GM21737 (cell line): Measurements from ENCODE around the gene AKT2.

Experiments
- ATAC-seq: cut with Tn5 transposase; IDR thresholded peaks from one replicate; pipeline ENCODE4 v1.9.1; 2021; ENCODE audit warnings: mild to moderate bottlenecking, moderate library complexity; ENCODE audit not compliant: unreplicated experiment

Gene AKT2

GRCh38 chr19:40274585-40275544 is 10.3 kb downstream of the AKT2 start:
- no peak for ATAC-seq

GRCh38 chr19:40273469-40274360 is 11.4 kb downstream of the AKT2 start:
- no peak for ATAC-seq

- no peak for ATAC-seq
Observed at GRCh38 chr19:40272261-40272660, 12.9 kb downstream of the AKT2 start.

GRCh38 chr19:40271706-40272105 is 13.4 kb downstream of the AKT2 start:
- no peak for ATAC-seq

GRCh38 chr19:40270362-40271089 is 14.6 kb downstream of the AKT2 start:
- ATAC-seq = no peak

- ATAC-seq = no peak
Observed at GRCh38 chr19:40269216-40269940, 15.8 kb downstream of the AKT2 start.

GRCh38 chr19:40267601-40267997 is 17.5 kb downstream of the AKT2 start:
- no peak for ATAC-seq

GRCh38 chr19:40266912-40267600 is 18.1 kb downstream of the AKT2 start:
- ATAC-seq = no peak

- ATAC-seq = no peak
Observed at GRCh38 chr19:40266119-40266518, 19.0 kb downstream of the AKT2 start.

GRCh38 chr19:40265763-40266099 is 19.4 kb downstream of the AKT2 start:
- no peak for ATAC-seq

- ATAC-seq = no peak
Observed at GRCh38 chr19:40265055-40265762, 19.9 kb downstream of the AKT2 start.

GRCh38 chr19:40264314-40265054 is 20.7 kb downstream of the AKT2 start:
- no peak for ATAC-seq

- no peak for ATAC-seq
Observed at GRCh38 chr19:40263440-40264313, 21.5 kb downstream of the AKT2 start.

GRCh38 chr19:40262422-40262821 is 22.7 kb downstream of the AKT2 start:
- no peak for ATAC-seq

GRCh38 chr19:40261631-40262030 is 23.5 kb downstream of the AKT2 start:
- ATAC-seq = no peak

- ATAC-seq = no peak
Observed at GRCh38 chr19:40257096-40257517, 28.0 kb downstream of the AKT2 start.

GRCh38 chr19:40256512-40256911 is 28.6 kb downstream of the AKT2 start:
- ATAC-seq = no peak
